ENCODE results near the gene ERN2.
A peak's percentile ranks its signal among the peaks of the same experiment; 100 is the strongest.

DNA sequence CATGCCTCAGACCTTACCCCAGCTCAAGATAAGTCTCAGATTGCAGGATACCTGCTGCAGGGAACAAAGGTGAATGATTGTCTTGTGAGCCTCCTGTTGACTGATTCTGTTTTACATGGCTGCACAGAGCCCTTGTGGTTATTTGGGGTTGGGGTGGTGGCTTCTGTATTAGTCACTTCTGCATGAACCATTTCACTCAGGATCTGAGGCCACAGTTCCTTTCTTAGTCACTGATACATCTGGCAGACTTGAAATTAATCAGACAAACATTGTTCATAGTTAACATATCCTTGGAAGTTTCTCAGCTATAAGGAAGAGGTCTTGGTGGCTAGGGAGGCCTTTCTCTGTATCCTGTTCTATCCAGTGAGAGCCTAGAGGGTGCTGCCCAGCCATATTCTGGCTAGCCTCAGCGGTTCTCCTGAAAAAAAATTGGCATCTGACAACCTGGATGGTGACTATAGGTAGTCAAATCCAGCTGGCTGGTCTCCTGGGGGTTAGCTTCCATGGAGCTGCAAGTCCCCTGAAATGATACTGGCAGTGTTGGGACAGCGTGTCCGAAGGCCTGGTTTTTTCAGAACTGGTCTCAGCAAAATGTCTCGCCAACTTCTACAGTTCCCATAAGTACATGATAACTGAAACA lies 42.8 kb downstream of the ERN2 start:
- TF ChIP-seq POLR2A (IDR thresholded peaks at IDR 0.05; ENCODE audit: low read depth, low read length) = no peak
- TF ChIP-seq MAFK (IDR thresholded peaks at IDR 0.05; ENCODE audit: low read depth, low read length) = no peak
- TF ChIP-seq, protein P1, sequence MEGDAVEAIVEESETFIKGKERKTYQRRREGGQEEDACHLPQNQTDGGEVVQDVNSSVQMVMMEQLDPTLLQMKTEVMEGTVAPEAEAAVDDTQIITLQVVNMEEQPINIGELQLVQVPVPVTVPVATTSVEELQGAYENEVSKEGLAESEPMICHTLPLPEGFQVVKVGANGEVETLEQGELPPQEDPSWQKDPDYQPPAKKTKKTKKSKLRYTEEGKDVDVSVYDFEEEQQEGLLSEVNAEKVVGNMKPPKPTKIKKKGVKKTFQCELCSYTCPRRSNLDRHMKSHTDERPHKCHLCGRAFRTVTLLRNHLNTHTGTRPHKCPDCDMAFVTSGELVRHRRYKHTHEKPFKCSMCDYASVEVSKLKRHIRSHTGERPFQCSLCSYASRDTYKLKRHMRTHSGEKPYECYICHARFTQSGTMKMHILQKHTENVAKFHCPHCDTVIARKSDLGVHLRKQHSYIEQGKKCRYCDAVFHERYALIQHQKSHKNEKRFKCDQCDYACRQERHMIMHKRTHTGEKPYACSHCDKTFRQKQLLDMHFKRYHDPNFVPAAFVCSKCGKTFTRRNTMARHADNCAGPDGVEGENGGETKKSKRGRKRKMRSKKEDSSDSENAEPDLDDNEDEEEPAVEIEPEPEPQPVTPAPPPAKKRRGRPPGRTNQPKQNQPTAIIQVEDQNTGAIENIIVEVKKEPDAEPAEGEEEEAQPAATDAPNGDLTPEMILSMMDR (conservative IDR thresholded peaks at IDR 0.05; ENCODE audit: low read depth, low read length) = no peak
- no peak for TF ChIP-seq NFE2L2 (IDR thresholded peaks at IDR 0.05; ENCODE audit: low read depth, low read length)
- TF ChIP-seq CHD1 (IDR thresholded peaks at IDR 0.05; ENCODE audit: low read depth, low read length) = no peak
- no peak for TF ChIP-seq RFX5 (IDR thresholded peaks at IDR 0.05; ENCODE audit: low read depth, low read length)
- TF ChIP-seq SMC3 (IDR thresholded peaks at IDR 0.05; ENCODE audit: low read depth, low read length) = no peak
- peak; percentile 77 for TF ChIP-seq FOS (IDR thresholded peaks at IDR 0.05; ENCODE audit: low read depth, low read length)
- TF ChIP-seq, protein P2, sequence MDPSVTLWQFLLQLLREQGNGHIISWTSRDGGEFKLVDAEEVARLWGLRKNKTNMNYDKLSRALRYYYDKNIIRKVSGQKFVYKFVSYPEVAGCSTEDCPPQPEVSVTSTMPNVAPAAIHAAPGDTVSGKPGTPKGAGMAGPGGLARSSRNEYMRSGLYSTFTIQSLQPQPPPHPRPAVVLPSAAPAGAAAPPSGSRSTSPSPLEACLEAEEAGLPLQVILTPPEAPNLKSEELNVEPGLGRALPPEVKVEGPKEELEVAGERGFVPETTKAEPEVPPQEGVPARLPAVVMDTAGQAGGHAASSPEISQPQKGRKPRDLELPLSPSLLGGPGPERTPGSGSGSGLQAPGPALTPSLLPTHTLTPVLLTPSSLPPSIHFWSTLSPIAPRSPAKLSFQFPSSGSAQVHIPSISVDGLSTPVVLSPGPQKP (IDR thresholded peaks at IDR 0.05; ENCODE audit: borderline replicate concordance, low read depth, low read length) = no peak
- TF ChIP-seq BHLHE40 (IDR thresholded peaks at IDR 0.05; ENCODE audit: low read depth, low read length) = no peak
- no peak for TF ChIP-seq RAD21 (IDR thresholded peaks at IDR 0.05; ENCODE audit: low read length)
